Measurements from ENCODE around the gene IGSF9.

IGSF9 gene

DNA sequence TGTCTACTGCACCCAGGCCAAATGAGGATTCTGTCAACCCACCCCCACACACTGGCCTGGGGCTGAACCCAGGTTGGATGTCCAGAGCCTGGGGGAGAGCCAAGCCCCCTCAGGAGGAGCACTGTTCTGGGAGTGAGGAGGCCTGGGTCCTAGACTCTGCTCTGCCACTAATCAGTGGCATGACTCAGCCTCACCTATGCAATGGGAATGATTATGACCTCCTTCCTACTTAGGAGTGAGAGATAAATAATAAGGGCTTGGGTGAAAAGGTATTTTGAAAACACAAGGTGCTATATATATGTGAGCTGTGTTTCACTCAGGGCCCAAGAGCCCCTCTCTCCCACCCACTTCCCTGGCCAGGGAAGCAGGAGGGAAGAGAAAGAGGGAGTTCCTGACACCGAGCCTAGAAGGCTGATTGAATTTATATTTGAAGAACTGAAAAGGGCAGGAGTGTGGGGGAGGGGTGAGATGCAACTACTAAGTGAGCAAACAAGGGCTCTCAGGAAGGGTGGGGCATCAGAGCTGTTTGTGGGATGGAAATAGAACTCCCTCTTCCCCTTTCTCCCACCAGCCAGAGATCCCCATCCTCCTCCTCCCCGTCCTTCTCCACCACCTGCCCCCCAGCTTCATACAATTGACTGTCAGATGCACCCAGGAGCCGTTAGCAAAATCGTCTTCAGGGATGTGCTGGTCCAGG lies 8.2 kb downstream of the IGSF9 start:
- no peak for TF ChIP-seq GATA2 (IDR thresholded peaks at IDR 0.05; ENCODE audit: low read depth, low read length)
- TF ChIP-seq GATA3 (IDR thresholded peaks at IDR 0.05; ENCODE audit: low read depth, low read length): no peak

DNA sequence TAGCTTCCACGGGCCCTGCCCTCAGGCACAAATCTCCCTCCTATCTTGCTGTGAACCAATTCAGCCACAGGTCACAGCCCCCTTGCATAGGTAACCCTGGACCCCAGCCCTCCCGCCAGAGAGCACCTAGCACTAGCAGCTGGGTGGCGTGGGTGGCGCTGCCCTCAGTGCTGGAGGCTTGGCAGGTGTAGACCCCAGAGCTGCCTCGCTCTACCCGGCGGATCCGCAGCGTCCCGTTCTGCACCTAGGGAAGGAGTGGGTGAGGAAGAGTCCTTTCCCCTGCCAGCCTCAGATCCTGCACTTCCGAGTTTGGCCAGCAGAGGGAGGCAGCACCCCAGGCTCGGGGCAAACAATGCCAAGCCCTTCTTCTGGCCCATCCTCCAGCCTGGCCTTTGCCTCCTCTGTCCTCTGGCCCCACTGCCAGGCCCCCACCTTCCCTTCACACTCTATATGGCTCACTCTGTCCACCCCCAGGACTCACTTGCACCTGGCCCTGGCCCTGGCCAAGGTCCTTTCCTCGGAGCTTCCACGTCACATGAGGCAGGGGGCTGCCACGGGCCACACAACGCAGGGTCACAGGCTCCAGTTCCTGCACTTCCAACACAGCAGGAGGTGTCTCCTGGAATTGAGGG lies 9.0 kb downstream of the IGSF9 start:
- TF ChIP-seq GATA2 (IDR thresholded peaks at IDR 0.05; ENCODE audit: low read depth, low read length): no peak
- TF ChIP-seq GATA3 (IDR thresholded peaks at IDR 0.05; ENCODE audit: low read depth, low read length): no peak

DNA sequence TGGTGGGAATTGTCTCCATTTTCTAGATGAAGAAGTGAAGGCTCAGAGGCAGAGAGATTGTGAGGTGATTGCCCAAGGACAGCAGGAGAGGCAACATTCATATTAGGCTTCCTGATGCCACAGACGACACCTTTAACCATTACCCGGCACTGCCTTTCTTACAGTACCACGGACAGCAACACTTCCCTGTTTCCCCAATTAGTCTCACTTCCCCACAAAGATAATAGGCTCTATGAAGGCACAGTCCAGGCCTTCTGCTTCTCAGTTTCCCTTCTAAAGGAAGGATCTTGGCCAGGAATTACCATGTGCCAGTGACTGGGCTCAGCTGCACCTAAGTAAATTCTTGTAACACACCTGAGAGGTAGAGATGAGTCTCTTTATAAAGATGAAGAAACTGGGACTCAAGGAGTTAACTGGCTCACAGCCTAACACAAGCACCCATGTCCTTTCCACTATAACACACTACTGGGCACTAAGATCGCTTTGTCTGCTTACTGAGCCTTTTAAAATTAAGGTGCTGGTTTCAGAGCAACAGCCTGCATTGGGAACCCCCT lies 9.6 kb downstream of the IGSF9 start:
- TF ChIP-seq GATA3 (IDR thresholded peaks at IDR 0.05; ENCODE audit: low read depth, low read length): no peak
- TF ChIP-seq GATA2 (IDR thresholded peaks at IDR 0.05; ENCODE audit: low read depth, low read length): no peak

DNA sequence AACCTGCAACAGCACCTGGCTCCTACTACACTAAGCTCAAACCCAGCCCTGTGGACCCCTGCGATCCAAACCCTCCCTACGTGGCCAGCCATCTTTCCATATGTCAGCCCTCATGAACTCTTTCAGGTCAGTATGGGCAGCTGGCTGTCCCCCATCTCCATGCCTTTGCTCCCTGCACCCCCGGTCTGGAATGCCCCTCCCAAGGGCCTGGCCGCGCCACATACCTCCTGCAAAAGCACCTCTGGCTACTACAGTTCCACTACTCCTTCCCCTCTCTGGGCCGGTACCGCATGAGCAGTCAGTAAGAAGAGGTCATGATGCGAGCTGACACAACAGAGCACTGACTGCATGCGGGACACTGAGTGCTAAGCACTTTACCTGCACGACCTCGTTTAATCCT lies 10.1 kb downstream of the IGSF9 start:
- TF ChIP-seq GATA2 (IDR thresholded peaks at IDR 0.05; ENCODE audit: low read depth, low read length) (no peak), GATA3 (IDR thresholded peaks at IDR 0.05; ENCODE audit: low read depth, low read length) (no peak)

DNA sequence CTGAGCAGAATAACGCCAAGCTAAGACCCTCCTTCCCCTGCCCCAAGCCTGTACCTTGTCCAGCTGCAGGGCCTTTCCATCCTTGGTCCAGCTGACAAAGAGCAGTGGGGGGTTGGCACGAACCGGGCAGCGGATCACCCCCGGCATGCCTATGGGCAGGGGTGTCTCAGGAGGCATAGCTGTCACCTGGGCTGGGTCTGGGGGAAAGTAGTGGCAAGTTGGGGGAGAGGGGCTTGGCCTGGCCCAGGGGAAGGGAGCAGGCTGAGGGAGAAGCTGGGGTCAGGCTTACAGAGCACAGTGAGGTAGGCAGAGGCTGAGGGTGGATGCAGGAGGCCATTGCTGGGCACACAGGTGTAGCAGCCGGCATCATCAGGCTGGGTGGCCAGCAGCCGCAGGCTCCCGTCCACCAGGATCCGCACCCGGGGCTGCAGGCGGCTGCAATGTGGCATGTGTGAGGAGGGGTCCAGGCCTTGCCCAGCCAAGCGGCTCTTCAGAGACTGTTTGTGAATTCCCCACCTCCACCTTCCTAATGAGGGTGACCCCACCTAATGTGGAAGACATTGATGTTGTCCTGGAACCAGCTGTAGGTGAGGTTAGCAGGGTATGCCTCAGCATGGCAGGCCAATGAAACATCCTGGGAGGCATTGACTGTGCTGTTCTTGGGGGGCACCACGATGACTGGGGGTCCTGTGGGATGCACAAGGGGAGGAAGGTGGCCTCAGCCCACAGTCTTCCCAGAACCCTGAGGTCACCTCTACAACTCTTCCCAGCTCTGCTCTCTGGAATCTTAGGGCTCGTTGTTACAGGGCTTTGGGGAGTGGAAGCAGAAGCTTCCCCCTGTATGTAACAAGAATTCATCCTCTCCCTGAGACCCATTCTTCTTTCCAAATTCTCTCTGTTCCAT lies 11.0 kb downstream of the IGSF9 start:
- no peak for TF ChIP-seq GATA2 (IDR thresholded peaks at IDR 0.05; ENCODE audit: low read depth, low read length)
- TF ChIP-seq GATA3 (IDR thresholded peaks at IDR 0.05; ENCODE audit: low read depth, low read length): no peak

DNA sequence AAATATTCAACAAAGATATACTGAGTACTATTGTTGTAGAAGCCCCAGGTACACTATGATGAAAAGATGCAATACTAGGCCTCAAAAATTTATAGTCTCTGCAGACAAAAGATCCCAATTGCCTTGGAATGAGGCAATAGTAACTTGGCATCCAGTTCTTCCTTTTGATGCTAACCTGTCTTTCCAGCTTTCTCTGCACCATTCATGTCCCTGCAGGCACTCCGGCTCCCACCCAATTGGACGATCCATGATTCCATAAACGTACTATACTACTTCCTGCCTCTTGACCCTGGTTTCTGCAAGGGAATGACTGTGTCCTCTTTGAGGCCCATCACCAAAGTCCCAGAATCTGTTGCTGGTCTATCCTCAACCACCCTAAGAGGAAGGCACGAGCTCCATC lies 12.1 kb downstream of the IGSF9 start:
- TF ChIP-seq GATA3 (IDR thresholded peaks at IDR 0.05; ENCODE audit: low read depth, low read length): no peak

DNA sequence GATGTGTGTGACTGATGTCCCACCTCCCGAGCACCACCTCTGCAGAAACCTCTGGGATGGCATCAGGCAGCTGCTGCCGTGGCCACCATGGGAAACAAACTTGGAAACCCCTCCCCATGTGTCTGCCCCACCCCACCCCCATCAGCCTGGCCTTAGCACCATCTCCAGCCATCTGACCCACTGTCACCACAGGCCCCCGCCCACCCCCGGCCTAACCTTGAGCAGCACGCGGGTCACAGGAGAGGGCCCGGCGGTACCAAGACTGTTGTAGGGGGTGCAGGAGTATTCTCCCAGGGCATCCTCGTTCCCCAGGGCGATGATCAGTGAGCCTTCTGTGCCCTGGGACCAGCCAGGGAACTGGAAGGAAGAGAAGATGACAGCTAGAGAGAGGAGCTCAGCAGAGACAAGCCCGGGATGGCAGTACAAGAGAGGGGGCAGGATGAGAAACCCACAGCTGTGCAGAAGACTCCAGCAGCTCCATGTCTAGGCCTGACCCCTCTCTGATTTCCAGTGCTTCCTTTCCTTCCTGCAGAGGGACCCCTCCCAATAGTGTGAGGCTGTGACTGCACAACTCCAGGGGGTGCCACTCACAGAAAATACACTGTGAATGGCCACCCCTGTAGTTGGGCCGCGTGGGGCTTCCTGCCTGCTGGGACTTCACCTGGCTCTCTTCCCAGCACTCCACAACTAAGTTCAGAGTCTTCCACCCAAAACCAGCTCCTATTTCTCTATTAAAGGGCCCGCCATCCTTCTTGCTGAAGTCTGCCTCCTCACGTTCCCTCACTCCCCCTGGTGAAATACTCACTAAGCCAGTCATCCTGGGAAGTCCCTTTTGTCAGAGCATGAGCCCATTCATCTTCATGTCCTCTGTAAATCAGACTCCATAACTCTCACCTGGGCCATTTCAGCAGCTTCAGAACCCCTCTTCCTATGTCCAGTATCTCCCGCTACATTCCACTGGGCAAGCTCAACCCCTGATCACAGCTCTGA lies 12.8 kb downstream of the IGSF9 start:
- TF ChIP-seq GATA3 (IDR thresholded peaks at IDR 0.05; ENCODE audit: low read depth, low read length) (no peak), GATA2 (IDR thresholded peaks at IDR 0.05; ENCODE audit: low read depth, low read length) (no peak)

DNA sequence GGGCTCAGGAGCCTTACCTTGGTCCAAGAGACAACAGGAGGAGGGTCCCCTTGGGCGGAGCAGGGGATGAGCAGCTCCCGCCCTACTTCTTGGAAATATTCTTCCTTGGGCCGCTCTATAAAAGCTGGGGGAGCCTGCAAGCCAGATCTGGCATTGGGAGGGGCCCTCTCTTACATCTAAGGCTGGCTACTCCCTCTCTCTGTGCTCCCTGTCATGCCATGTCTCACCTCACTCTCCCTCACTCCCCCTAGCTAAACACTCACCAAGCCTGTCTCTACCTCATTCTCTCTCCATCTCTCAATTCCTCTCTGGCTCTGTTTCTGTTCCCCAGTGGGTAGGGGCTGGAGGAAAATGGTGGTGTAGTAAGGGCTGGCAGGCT lies 13.6 kb downstream of the IGSF9 start:
- TF ChIP-seq GATA2 (IDR thresholded peaks at IDR 0.05; ENCODE audit: low read depth, low read length) (no peak), GATA3 (IDR thresholded peaks at IDR 0.05; ENCODE audit: low read depth, low read length) (no peak)

DNA sequence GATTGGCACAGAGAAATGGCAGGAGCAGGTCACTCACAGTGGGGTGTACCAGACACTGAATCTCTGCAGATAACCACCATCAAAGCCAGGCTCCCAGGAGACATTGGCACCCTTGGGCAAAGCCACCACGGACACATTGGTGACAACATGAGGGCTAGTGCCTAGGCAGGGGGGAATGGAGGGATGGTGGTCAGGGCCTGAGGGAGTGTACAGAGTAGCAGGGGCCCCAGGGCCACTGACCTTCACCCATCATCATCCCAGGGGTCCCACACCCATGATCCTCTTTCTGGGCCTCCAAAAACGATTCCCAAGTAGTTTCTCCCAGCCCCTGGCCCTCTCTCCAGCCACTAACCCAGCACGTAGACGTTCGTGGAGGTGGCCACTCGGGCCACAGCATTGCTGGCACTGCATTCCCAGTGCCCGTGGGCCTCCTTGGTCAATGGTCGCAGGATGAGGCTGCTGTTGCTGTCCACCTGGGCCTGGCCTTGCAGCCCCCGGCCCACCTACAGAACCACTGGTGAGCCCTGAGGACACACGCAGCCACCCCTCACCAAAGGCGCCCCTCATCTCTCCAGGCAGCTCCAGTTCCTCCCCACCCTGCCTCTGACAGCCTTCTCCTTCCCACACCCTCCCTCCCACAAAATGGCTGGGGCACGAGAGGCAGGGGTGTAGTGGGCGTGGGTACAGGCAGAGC lies 14.2 kb downstream of the IGSF9 start:
- TF ChIP-seq GATA2 (IDR thresholded peaks at IDR 0.05; ENCODE audit: low read depth, low read length) (no peak), GATA3 (IDR thresholded peaks at IDR 0.05; ENCODE audit: low read depth, low read length) (no peak)

DNA sequence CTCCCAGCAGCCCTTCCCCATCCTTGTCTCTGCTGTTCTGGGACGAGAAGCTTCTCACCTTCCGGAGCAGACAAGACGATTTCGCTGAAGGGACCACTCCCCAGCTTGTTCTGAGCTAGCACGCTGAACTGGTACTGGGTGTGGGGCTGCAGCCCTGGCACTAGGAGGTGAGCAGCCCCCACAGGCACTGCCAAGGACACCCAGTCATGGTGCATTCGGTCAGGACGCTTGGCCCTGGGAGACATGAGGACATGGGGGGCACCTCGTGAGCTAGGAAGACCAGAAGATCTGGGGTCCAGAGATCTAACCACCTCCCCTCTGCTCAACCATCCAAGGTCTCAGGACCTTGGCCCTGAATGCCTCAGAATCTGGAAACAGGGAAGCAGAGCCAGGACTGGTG lies 14.8 kb downstream of the IGSF9 start:
- TF ChIP-seq GATA3 (IDR thresholded peaks at IDR 0.05; ENCODE audit: low read depth, low read length): no peak
- TF ChIP-seq GATA2 (IDR thresholded peaks at IDR 0.05; ENCODE audit: low read depth, low read length): no peak

DNA sequence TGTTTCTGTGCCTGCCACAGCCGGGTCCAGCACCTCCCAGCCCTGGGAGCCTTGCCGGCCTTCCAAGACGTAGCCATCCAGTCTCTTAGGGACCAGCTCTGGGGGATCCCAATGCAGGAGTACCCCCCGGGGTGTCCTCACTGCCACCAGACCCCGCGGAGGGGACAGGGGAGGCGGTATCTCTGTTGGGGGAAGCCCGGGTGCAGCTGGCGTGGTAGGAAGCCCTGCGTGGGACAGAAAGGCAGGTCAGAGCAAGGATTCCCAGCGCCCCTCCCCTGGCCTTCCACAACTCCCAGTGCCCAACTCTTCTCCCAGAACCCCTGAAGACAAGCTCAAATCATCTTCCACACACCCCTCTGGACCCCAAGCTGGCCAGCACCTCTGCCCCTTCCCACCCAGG lies 15.2 kb downstream of the IGSF9 start:
- TF ChIP-seq GATA3 (IDR thresholded peaks at IDR 0.05; ENCODE audit: low read depth, low read length) (no peak), GATA2 (IDR thresholded peaks at IDR 0.05; ENCODE audit: low read depth, low read length) (no peak)

DNA sequence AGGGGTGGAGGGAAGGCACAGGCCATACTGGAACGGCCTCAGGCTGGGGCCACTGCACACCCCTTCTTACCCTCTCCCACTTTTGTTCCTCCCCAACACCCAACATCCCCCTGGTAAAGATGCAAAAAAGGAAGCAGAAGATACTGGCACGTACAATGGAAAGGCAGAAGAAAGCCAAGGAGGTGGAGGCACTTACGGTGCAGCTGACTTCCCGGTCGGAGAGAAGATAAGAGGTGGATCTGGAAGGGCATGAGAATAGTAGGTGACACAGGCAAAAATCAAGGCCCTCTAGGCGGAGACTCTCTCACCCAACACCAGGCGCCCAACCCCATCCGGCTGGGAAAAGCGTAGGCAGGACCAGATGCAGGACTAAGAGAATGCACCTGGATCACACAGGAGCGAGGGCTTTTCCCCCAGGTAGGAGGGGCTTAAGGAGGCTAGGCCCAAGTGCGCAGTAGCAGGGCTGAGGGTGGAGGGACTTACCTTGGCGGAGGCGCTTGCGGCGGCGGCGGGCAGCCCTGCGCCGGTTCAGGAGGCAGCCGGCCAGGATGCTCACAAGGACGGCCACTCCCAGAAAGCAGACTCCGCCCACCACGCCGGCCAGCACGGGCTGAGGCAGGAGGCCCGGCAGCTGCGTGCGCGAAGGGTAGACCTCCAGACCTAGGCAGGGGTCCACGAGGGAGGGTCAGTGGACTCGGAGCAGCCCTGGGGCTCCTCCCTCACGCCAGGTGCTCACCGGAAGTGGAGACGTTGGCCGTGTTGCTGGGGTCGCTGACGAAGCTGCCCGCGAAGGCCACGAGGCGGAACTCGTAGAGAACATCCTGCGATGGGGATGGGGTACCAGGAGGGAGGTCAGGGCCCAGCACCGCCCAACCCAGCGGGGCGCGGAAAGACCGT lies 16.0 kb downstream of the IGSF9 start:
- TF ChIP-seq GATA2 (IDR thresholded peaks at IDR 0.05; ENCODE audit: low read depth, low read length) (no peak), GATA3 (IDR thresholded peaks at IDR 0.05; ENCODE audit: low read depth, low read length) (no peak)

Measured in SH-SY5Y (cell line).